ENCODE results near the gene FAM210A.

DNA sequence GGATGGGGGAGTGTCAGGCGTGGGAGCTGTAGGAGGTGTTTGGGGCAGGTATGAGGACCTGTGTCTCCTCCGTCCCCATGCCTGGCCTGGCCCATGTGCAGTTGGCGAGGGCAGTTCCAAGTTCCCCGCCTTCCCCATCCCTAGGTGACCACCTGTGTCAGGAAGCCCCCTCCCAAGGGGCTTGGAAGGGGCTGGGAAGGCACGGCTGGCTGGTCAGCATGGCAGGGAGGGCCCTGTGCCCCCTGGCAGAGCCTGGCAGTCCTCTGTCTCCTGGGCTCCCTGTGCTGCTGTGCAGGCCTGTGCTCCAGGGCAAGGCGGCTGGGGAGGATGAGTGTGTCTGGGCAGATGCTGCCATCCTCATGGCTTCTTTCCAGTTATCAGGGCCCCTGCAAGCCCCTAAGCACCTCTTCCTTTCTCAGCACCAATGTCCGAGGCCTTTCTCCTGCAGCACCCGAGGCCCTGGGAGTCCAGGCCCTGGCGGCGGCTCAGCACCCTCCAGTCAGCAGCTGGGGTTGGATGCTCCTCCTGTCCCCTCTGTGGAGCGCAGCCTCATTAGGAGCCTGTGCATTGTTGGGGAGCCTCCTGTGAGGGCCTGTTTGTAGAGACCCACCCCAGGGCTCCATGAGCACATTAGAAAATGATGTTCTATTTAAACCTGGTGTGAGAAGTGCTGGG lies 101.7 kb downstream of the FAM210A start:
- TF ChIP-seq, protein P1, sequence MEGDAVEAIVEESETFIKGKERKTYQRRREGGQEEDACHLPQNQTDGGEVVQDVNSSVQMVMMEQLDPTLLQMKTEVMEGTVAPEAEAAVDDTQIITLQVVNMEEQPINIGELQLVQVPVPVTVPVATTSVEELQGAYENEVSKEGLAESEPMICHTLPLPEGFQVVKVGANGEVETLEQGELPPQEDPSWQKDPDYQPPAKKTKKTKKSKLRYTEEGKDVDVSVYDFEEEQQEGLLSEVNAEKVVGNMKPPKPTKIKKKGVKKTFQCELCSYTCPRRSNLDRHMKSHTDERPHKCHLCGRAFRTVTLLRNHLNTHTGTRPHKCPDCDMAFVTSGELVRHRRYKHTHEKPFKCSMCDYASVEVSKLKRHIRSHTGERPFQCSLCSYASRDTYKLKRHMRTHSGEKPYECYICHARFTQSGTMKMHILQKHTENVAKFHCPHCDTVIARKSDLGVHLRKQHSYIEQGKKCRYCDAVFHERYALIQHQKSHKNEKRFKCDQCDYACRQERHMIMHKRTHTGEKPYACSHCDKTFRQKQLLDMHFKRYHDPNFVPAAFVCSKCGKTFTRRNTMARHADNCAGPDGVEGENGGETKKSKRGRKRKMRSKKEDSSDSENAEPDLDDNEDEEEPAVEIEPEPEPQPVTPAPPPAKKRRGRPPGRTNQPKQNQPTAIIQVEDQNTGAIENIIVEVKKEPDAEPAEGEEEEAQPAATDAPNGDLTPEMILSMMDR (conservative IDR thresholded peaks at IDR 0.05; ENCODE audit: low read length) = no peak
- no peak for TF ChIP-seq EZH2phosphoT487 (IDR thresholded peaks at IDR 0.05; ENCODE audit: borderline replicate concordance, low read depth, low read length)
